ENCODE data around the gene LRRIQ1.
"Not testable (repeated sequence)": the region's sequence is repeated elsewhere in the genome, so short reads cannot be mapped to it uniquely, and the experiment has no call there.

LRRIQ1 gene

GRCh38 chr12:85036234-85036707 lies at the start of gene LRRIQ1, which contains the start of gene TSPAN19:
LRRIQ1 (plus strand) TSS chr12:85036351; CDS start chr12:85038177, 1,826 bp downstream.
TSPAN19 (minus strand) TSS chr12:85036277; CDS start chr12:85029946, 6,331 bp downstream.
- DNase-seq (ENCODE audit: low read depth) = peak; percentile 89

GRCh38 chr12:84986586-84986985 lies 49.6 kb upstream of the LRRIQ1 start:
- no peak for DNase-seq (ENCODE audit: low read depth)

- DNase-seq (ENCODE audit: low read depth) = peak; percentile 81
These were observed 41.7 kb upstream of the LRRIQ1 start for GRCh38 chr12:84994426-84994825.

GRCh38 chr12:84995641-84996040 lies 40.5 kb upstream of the LRRIQ1 start:
- peak; percentile 34 for DNase-seq (ENCODE audit: low read depth)

- no peak for DNase-seq (ENCODE audit: low read depth)
These were observed 39.4 kb upstream of the LRRIQ1 start for GRCh38 chr12:84996759-84997158.

- DNase-seq (ENCODE audit: low read depth) = no peak
These were observed 37.8 kb upstream of the LRRIQ1 start for GRCh38 chr12:84998341-84998740.

GRCh38 chr12:85000729-85001128 lies 35.4 kb upstream of the LRRIQ1 start:
- no peak for DNase-seq (ENCODE audit: low read depth)

GRCh38 chr12:85002778-85003296 lies 33.3 kb upstream of the LRRIQ1 start:
- DNase-seq (ENCODE audit: low read depth) = no peak

- DNase-seq (ENCODE audit: low read depth) = no peak
These were observed 31.9 kb upstream of the LRRIQ1 start for GRCh38 chr12:85004204-85004603.

- not testable (repeated sequence) for DNase-seq (ENCODE audit: low read depth)
These were observed 31.1 kb upstream of the LRRIQ1 start for GRCh38 chr12:85005047-85005446.

- DNase-seq (ENCODE audit: low read depth) = no peak
These were observed 30.5 kb upstream of the LRRIQ1 start for GRCh38 chr12:85005615-85006014.

GRCh38 chr12:85006206-85006605 lies 29.9 kb upstream of the LRRIQ1 start:
- DNase-seq (ENCODE audit: low read depth) = no peak

GRCh38 chr12:85007836-85008235 lies 28.3 kb upstream of the LRRIQ1 start:
- DNase-seq (ENCODE audit: low read depth) = peak; percentile 78

GRCh38 chr12:85016413-85016812 lies 19.7 kb upstream of the LRRIQ1 start:
- DNase-seq (ENCODE audit: low read depth) = peak; percentile 98

GRCh38 chr12:85017133-85017532 lies 19.0 kb upstream of the LRRIQ1 start:
- no peak for DNase-seq (ENCODE audit: low read depth)

GRCh38 chr12:85017618-85018017 lies 18.5 kb upstream of the LRRIQ1 start:
- no peak for DNase-seq (ENCODE audit: low read depth)

GRCh38 chr12:85018098-85018497 lies 18.1 kb upstream of the LRRIQ1 start:
- peak; percentile 19 for DNase-seq (ENCODE audit: low read depth)

GRCh38 chr12:85029456-85029855 lies 6.7 kb upstream of the LRRIQ1 start:
- DNase-seq (ENCODE audit: low read depth) = peak; percentile 34

- DNase-seq (ENCODE audit: low read depth) = no peak
These were observed 582 bp downstream of the LRRIQ1 start for GRCh38 chr12:85036733-85037132.

GRCh38 chr12:85041395-85041794 lies 5.2 kb downstream of the LRRIQ1 start:
- DNase-seq (ENCODE audit: low read depth) = no peak

- no peak for DNase-seq (ENCODE audit: low read depth)
These were observed 7.7 kb downstream of the LRRIQ1 start for GRCh38 chr12:85043829-85044228.

- peak; percentile 50 for DNase-seq (ENCODE audit: low read depth)
These were observed 21.3 kb downstream of the LRRIQ1 start for GRCh38 chr12:85057370-85057963.

- DNase-seq (ENCODE audit: low read depth) = no peak
These were observed 22.2 kb downstream of the LRRIQ1 start for GRCh38 chr12:85058339-85058738.

- no peak for DNase-seq (ENCODE audit: low read depth)
These were observed 23.4 kb downstream of the LRRIQ1 start for GRCh38 chr12:85059594-85059993.
